Prostate gland (tissue), 2 donors: Measurements from ENCODE around the gene LYG1. TPM values are rescaled to one million over a fixed set of nuclear protein-coding genes. Genes with fewer than 3 reads are reported as not detected.

Experiments used
- total RNA-seq, 2 donors: library from RNA; depleted of rRNA; stranded (reverse); fragments of >200 nt; gene quantifications; one replicate each; pipeline ENCODE4 v1.1.0, GENCODE V29; 2016

The LYG1 gene
- total RNA-seq, 2 donors from 2014 or later, result 0.32 to 2.8 TPM

Other genes starting within 250 kb of the LYG1 start
- 1 to 10 TPM in 1 of 2 donors, not detected in 1; 4.5 TPM for gene C2orf15, start 159.5 kb downstream of the LYG1 start, total RNA-seq
- gene TSGA10, start 146.3 kb downstream of the LYG1 start, total RNA-seq, result 10 to 100 TPM; 19.0 to 26.5 TPM
- 10 to 100 TPM in 1 of 2 donors, 1 to 10 TPM in 1; 7.3 to 13.1 TPM for gene LIPT1, start 146.2 kb downstream of the LYG1 start, total RNA-seq
- gene MITD1, start 120.1 kb downstream of the LYG1 start, total RNA-seq, result 10 to 100 TPM; 16.0 to 28.7 TPM
- 10 to 100 TPM; 24.1 to 37.3 TPM for gene MRPL30, start 120.0 kb downstream of the LYG1 start, total RNA-seq
- not detected for gene LYG2, start 45.5 kb downstream of the LYG1 start, total RNA-seq
- gene TXNDC9, start 35.1 kb upstream of the LYG1 start, total RNA-seq, result 10 to 100 TPM; 27.9 to 30.3 TPM
- gene EIF5B, start 36.2 kb upstream of the LYG1 start, total RNA-seq, result 10 to 100 TPM; 24.0 to 40.5 TPM
- 10 to 100 TPM; 49.5 to 63.5 TPM for gene REV1, start 188.8 kb upstream of the LYG1 start, total RNA-seq